Measurements from ENCODE around the gene NPIPA8.
"Not testable (repeated sequence)": the region's sequence is repeated elsewhere in the genome, so short reads cannot be mapped to it uniquely, and the experiment has no call there.

GRCh38 chr16:18384869-18385268 lies 48.3 kb upstream of the NPIPA8 start:
- TF ChIP-seq CTCF (IDR thresholded peaks at IDR 0.05); EZH2 (IDR thresholded peaks at IDR 0.05; ENCODE audit: borderline replicate concordance, insufficient read depth, low read depth, low read length, poor library complexity, severe bottlenecking): not testable (repeated sequence)

Measured in B cell (primary cell).